T-helper 1 cell treated with Interleukin-12 subunit alpha and Interleukin-12 subunit beta and Interleukin-4 antibody, amounts not matched to agents 30 μg/mL and 1 μg/mL, for 36 hours (primary cell): ENCODE results near the gene SATB1.

Experiments
- H3K27ac Mint-ChIP-seq: one replicate; pipeline ENCODE4 v1.8.0; 2021; ENCODE audit warnings: mild to moderate bottlenecking, mixed read lengths
- H3K27me3 Mint-ChIP-seq: one replicate; pipeline ENCODE4 v1.8.0; 2021; ENCODE audit warnings: low read depth, mixed read lengths
- H3K36me3 Mint-ChIP-seq: one replicate; pipeline ENCODE4 v1.8.0; 2021; ENCODE audit warnings: low read depth, mixed read lengths
- H3K4me1 Mint-ChIP-seq: one replicate; pipeline ENCODE4 v1.8.0; 2021; ENCODE audit warnings: low read depth, mixed read lengths
- H3K4me3 Mint-ChIP-seq: one replicate; pipeline ENCODE4 v1.8.0; 2021; ENCODE audit warnings: mild to moderate bottlenecking, moderate library complexity, mixed read lengths
- H3K9me3 Mint-ChIP-seq: one replicate; pipeline ENCODE4 v1.8.0; 2021; ENCODE audit warnings: mixed read lengths

SATB1 gene

DNA sequence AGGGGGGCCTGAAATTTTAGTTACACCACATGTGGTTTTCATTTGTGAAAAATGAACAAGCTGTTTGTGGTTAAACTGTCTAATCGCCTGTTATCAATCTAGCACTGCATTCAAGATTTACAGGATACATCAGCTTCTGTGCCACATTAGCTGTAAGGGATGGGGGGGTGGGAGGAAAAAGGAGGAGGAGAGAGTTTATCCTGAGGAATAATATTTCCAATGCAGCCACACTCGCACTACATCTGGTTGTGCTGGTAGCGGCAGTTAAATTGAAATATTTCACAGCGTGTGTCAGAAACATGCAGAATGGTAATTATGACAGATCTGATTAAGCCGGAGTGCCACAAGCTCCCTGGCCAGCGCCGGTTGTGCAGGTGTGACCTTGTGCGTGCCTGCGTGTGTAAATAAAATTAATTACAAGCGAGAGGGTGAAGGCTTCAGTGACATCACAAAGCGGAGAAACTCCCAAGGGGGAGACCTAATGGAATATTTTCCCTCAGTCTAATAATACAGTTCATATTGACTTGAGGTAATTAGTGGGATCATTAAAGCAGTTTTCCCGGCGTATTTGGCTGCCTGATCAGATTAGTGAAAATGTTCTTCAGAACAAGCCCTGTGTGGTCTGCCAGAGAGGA lies 55.5 kb downstream of the SATB1 start:
- H3K4me3 Mint-ChIP-seq: no peak overlapping the region
- peaks cover 81% of the 10 kb centered on the region for H3K36me3 Mint-ChIP-seq
- H3K27ac Mint-ChIP-seq: peak overlapping the region; percentile 74
- H3K27me3 Mint-ChIP-seq: no peaks in the 10 kb centered on the region
- H3K4me1 Mint-ChIP-seq: peaks cover 63% of the 10 kb centered on the region
- H3K9me3 Mint-ChIP-seq: no peaks in the 10 kb centered on the region

DNA sequence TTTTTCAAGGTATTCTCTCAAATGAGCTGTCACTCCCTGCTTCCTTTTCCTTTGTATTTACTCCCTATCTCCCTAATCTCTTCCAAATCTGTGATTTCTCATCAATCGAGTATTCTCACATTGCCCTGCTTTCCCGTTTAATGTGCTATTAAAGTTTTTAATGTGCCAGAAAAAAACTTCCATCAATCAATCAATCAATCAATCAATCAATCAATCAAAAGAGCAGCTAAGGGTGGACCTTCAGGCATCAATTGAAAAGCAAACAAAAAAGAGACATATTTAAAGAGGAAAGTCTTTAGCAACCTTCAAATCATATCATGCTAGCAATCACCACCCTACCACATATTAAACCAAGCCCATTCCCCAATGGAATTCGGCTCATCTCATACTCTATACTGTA lies 58.9 kb downstream of the SATB1 start:
- Mint-ChIP-seq H3K9me3 (no peaks in the 10 kb centered on the region), H3K27me3 (no peaks in the 10 kb centered on the region), H3K4me3 (no peak overlapping the region), H3K27ac (peak overlapping the region; percentile 61), H3K4me1 (peaks cover 43% of the 10 kb centered on the region), H3K36me3 (peaks cover 73% of the 10 kb centered on the region)

DNA sequence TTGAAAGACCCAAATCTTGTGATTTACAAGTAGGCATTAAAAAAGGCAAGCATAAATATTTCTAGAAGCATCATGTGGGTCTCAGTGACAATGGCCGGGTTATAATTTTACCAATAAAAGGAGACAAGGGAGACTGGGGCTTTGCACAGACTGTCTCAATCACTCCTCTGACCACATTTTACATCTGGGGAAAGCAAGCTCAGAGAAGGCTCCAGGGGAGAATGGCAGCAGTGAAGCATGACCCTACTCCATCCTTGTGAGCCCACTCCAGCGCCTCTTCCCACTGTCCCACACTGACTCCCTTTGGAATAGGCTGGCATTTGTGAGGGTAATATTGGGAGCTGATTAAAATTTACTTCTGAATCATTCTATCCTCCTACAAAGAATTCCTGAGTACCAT lies 61.8 kb downstream of the SATB1 start:
- Mint-ChIP-seq H3K4me1 (peaks cover 39% of the 10 kb centered on the region), H3K27ac (peak overlapping the region; percentile 50), H3K9me3 (no peaks in the 10 kb centered on the region), H3K36me3 (peaks cover 72% of the 10 kb centered on the region), H3K4me3 (no peak overlapping the region), H3K27me3 (no peaks in the 10 kb centered on the region)

DNA sequence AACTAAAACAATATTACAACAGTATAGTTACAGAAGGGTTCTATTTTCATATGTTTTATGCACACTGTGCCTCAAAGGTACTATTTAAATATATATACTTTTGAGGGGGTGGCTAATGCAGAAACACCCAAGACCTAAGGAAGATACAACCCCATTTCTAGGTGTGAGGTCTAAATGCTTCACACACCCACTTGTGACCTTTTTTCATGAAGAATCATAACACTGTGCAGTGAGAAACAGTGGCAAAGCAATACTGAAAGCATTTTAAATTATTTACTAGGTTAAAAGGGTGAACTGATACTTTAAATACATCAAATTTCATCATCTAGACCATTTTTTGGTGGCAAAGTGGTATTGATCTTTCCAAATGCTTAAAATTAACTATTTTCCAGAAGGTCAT lies 67.4 kb downstream of the SATB1 start:
- Mint-ChIP-seq H3K27ac (no peak overlapping the region), H3K36me3 (peaks cover 54% of the 10 kb centered on the region), H3K27me3 (no peaks in the 10 kb centered on the region), H3K9me3 (no peaks in the 10 kb centered on the region), H3K4me1 (peaks cover 30% of the 10 kb centered on the region), H3K4me3 (no peak overlapping the region)

DNA sequence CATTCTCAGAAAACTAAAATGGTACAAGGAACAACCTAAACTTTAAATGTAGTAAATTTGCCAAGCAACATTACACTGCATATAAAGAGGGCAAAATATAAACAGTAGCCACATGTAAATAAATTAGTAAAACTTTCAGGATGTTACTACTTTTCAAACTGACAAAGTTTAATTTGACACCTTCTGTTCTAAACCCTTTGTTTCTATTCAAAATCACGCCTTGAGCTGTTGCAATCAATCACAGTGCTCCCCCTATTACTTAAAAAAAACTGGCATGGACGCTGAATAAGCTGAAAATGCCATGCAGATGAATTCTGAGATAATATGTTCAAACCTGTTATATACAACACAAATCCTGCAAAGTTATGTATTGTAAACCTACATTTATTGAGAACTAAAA lies 69.3 kb downstream of the SATB1 start:
- Mint-ChIP-seq H3K4me3 (no peak overlapping the region), H3K9me3 (no peaks in the 10 kb centered on the region), H3K36me3 (peaks cover 57% of the 10 kb centered on the region), H3K27ac (no peak overlapping the region), H3K4me1 (peaks cover 29% of the 10 kb centered on the region), H3K27me3 (no peaks in the 10 kb centered on the region)

DNA sequence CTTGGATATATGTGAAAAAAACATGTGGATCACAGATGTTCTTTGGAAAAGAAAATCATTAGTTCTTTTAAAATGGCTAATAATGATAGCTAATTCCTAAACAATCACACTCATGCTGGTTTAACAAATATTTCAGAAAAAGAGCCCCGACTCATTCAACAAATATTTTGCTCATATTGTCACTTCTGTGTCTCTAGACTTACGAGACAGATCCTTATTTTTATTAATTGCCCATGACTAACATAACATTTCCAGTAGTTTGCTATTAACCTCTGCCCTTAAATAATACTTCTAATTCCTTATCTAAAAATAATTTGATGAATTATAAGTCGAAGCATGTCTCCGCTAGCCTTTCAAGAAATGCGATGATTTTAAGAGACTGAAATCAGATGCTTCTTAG lies 70.4 kb downstream of the SATB1 start:
- peaks cover 19% of the 10 kb centered on the region for H3K4me1 Mint-ChIP-seq
- no peaks in the 10 kb centered on the region for H3K27me3 Mint-ChIP-seq
- H3K36me3 Mint-ChIP-seq: peaks cover 56% of the 10 kb centered on the region
- H3K27ac Mint-ChIP-seq: no peak overlapping the region
- H3K4me3 Mint-ChIP-seq: no peak overlapping the region
- H3K9me3 Mint-ChIP-seq: no peaks in the 10 kb centered on the region

DNA sequence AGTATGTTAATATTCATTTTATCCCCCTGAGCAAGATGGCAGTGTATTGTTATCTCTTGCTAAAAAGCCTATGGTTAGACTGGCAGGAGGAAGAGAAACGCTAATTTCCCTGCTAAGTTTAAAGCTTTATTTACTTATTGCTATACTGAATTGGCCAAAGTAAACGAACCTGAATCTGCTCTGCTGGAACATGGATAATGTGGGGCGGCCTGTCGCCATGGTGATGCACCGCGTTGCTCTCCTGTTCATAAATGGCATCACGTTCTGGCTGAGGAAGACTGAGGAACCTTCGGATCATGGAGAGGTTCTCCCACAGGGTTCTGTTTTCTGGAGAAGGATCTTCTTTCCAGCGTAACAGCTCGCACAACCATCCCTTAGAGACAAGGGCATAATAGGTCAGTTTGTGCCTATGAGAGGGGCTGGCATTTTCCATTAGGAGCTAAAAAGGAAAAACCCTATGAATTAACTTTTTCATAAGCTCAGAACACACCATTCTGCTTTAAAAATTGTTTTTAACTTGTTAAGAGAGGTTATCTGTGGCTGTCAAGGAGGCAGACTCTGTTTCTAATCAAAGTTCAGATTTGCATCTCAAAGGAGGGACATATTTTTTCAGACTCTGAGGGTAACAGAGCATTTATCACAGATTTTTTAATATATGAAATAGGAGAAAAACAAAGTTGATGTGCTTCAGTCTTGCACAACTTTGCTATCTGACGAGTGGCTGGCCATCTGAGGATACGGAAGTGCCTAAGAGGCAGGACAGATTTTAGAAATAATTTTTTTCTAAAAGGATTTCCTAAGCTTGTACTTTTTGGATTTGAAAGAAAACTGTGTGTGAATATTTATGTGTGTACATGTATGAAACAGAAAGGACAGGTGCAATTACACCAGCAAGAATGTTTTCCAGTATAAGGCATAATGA lies 73.1 kb downstream of the SATB1 start:
- Mint-ChIP-seq H3K27me3 (no peaks in the 10 kb centered on the region), H3K4me1 (peaks cover 15% of the 10 kb centered on the region), H3K9me3 (no peaks in the 10 kb centered on the region), H3K4me3 (no peak overlapping the region), H3K27ac (peak overlapping the region; percentile 76), H3K36me3 (peaks cover 65% of the 10 kb centered on the region)

DNA sequence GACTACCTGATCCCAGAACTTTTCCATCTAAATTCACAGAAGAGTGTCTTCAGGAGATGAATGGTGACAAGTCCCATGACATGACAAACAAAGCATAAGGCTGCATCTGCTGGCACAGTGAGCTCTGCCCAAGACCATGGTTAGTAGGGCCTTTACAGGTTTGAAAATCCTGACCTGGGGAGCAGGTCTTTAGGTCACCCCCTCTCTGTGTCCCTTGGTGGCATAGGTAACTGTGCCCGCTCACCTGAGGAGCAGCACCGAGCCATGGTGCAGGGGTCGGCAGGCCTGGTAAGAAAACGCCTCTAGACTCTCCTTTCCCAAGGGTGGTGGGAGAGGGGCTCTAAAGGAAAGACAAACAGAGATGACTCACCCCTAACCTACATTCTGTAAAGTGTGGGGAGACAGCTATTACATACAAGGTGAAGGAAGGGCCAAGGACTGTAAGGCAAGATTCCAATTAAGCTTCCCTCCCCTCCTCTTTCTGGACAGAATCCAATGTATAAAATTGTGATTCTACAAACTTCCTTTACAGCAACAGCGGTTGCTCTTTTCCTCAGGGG lies 74.0 kb downstream of the SATB1 start:
- H3K4me3 Mint-ChIP-seq: no peak overlapping the region
- no peaks in the 10 kb centered on the region for H3K9me3 Mint-ChIP-seq
- H3K27ac Mint-ChIP-seq: no peak overlapping the region
- peaks cover 65% of the 10 kb centered on the region for H3K36me3 Mint-ChIP-seq
- H3K4me1 Mint-ChIP-seq: peaks cover 16% of the 10 kb centered on the region
- H3K27me3 Mint-ChIP-seq: no peaks in the 10 kb centered on the region

DNA sequence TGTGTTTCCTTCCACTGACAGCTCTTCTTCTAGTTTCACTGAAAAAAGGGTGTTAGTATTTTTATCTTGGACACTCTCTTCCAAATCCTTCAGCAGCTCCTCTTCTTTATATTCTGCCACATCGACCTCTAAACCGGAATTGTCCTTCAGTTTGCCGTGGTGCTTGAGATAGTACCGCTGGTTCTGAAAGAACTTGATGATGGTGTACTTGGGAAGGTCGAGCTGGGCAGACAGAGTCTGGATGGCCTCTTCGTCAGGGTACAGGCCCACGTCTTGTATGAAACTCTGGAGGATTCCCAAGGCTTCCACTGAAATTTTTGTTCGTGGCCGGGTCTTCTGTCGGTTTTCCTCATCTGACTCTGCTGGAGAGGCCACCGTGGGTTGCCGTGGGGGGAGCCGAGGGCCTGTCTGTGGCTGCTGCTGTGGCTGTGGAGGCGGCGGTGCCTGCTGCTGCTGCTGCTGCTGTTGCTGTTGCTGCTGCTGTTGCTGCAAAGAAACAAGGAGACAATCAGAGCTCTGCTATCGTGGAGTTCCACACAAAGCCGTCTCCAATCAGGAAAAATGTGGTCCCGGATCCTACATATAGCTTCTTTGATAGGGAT lies 75.8 kb downstream of the SATB1 start:
- Mint-ChIP-seq H3K9me3 (no peaks in the 10 kb centered on the region), H3K4me1 (peaks cover 14% of the 10 kb centered on the region), H3K27ac (peak overlapping the region; percentile 42), H3K36me3 (peaks cover 57% of the 10 kb centered on the region), H3K4me3 (no peak overlapping the region), H3K27me3 (no peaks in the 10 kb centered on the region)

DNA sequence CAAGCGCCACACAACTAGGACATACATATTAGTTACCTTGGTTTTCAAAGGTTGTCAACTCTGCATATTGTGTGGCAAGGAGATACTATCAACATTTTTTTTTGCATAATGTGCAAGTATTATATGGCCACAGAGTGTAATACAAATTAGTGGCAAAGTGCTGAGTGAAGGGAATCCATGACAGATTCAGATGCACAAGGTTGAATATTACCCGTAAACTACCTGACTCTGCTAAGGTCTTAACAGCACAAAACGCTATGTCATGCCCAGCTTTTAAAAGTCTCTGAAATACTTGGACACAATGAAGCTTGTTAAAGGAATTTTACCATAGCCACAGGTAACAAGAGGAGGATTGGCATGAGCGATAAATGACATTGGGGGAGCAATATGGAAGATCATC lies 79.0 kb downstream of the SATB1 start:
- peaks cover 12% of the 10 kb centered on the region for H3K4me1 Mint-ChIP-seq
- peaks cover 38% of the 10 kb centered on the region for H3K36me3 Mint-ChIP-seq
- H3K9me3 Mint-ChIP-seq: no peaks in the 10 kb centered on the region
- H3K27me3 Mint-ChIP-seq: peaks cover 13% of the 10 kb centered on the region
- peak overlapping the region; percentile 45 for H3K27ac Mint-ChIP-seq
- no peak overlapping the region for H3K4me3 Mint-ChIP-seq

DNA sequence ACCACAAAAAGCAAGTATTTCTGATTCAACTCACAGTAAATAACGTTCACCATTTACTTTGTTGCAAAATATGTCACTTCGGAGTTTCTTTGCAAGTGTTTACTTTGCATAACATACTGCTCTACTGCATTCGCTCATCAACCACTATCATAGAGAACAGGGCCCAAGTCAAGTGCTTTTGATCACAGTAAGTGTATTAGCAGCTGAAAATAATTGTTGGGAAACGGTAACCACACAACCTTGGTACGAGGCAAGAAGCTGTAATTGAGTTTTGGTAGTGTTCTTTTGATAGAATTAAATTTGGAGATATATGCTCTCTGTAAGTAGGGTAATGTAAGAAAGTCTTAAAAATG lies 80.1 kb downstream of the SATB1 start:
- Mint-ChIP-seq H3K36me3 (peaks cover 27% of the 10 kb centered on the region), H3K9me3 (no peaks in the 10 kb centered on the region), H3K4me3 (no peak overlapping the region), H3K27ac (peak overlapping the region; percentile 15), H3K4me1 (peaks cover 12% of the 10 kb centered on the region), H3K27me3 (peaks cover 19% of the 10 kb centered on the region)

DNA sequence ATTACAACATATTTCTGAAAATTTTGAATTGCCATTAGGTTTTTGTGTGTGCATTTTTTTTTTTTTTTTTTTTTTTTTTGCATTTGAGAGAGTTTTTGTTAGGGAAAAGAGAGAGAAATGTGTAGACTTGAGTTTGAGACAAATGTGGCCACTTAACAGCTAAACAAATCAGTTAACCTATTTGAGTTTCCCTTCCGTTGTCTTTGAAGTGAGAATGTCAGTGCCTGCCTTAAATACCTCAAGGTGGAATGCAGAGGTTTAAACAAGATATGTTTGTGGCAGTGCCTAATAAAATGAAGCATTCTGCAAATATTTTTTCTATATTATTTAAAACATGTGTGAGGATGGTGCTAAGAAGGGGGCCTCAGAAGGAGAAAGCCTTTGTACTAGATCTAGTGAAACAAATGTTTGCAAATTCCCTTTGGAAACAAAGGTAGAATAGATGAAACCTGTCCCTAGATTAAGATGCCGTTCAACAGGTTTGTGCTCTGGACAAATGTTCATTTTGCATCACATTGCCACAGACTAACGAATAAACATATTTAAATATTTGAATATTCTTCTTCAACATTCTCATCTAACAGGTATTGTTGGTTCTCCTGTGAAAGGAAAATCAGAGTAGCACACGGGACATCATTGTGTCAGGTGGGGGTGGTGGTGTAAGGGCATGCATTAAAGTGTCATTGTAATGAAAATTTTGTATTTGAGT lies 80.7 kb downstream of the SATB1 start:
- Mint-ChIP-seq H3K4me1 (peaks cover 8% of the 10 kb centered on the region), H3K27ac (peak overlapping the region; percentile 15), H3K4me3 (no peak overlapping the region), H3K36me3 (peaks cover 22% of the 10 kb centered on the region), H3K9me3 (no peaks in the 10 kb centered on the region), H3K27me3 (peaks cover 22% of the 10 kb centered on the region)

DNA sequence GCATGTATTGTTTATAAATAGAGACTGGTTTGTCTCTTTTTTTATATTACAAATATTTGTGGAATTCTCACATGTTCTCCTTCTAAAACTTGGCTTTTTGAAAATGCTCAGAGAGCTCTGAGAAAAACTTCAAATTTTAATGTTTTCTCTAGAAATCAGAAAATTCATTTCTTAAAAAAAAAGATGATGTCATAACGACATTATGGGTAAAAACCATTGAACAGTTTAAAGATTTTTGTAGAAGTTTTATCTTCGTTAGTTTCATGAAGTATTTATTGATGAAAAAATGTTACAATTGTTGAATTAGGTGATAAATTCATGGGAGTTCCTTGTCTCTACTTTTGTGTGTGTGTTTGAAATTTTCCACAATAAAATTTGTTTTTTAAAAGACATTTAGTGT lies 81.3 kb downstream of the SATB1 start:
- peaks cover 16% of the 10 kb centered on the region for H3K36me3 Mint-ChIP-seq
- H3K27ac Mint-ChIP-seq: no peak overlapping the region
- H3K4me3 Mint-ChIP-seq: no peak overlapping the region
- H3K9me3 Mint-ChIP-seq: no peaks in the 10 kb centered on the region
- H3K27me3 Mint-ChIP-seq: peaks cover 26% of the 10 kb centered on the region
- H3K4me1 Mint-ChIP-seq: peaks cover 4% of the 10 kb centered on the region

DNA sequence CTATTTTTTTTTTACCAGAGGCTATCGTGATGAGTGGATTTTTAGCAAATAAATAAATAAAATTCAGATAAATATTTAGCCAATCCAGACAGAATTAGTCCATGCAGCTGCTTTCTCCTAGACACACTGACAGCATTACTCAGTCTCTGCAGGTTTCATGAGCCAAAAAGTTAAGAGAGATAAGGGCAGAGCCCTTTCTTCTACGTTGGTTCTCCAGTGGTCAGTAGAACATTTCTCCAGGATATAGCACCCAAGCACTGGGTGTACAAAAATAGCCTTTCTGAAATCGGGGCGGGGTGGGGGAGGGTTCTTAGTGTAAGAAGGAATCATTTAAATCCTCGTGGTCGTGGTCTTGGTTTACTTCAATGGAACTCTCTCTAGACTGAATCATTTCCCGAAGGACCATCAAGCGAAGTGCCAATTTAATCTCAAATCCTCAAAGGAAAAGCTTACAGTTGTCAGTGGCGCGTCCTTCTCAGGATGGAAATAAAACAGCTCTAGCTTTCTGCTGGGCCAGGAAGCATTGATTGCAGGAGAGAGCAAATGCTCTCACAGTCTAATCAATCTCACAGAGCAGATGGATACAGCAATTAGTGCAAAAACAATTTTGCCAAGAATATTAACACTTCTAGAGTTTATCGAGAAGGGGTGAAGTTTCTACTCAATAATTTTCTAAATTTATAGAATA lies 86.2 kb downstream of the SATB1 start:
- Mint-ChIP-seq H3K4me3 (no peak overlapping the region), H3K27ac (no peak overlapping the region), H3K9me3 (peaks cover 9% of the 10 kb centered on the region), H3K27me3 (peaks cover 26% of the 10 kb centered on the region), H3K36me3 (peaks cover 3% of the 10 kb centered on the region), H3K4me1 (peaks cover 13% of the 10 kb centered on the region)
